Loucy (cell line): ENCODE results near the gene MANEAL.

Experiments used
- H2AFZ ChIP-seq: fragments of 200-600 bp; sonication (generic); 2 replicates; pipeline ENCODE4 v1.6.0; 2016; ENCODE audit warnings: antibody characterized with exemption, mild to moderate bottlenecking, low read length, moderate library complexity
- H3F3A ChIP-seq: fragments of 200-600 bp; 2 replicates; pipeline ENCODE4 v1.6.0; 2016; ENCODE audit warnings: antibody characterized with exemption, low read depth, mild to moderate bottlenecking
- H3K27me3 ChIP-seq: fragments of 200-600 bp; sonication (generic); 2 replicates; pipeline ENCODE4 v1.6.1; 2014; ENCODE audit warnings: low read length, mild to moderate bottlenecking; ENCODE audit not compliant: insufficient read depth, poor library complexity, severe bottlenecking
- H3K36me3 ChIP-seq: fragments of 200-600 bp; sonication (generic); 2 replicates; pipeline ENCODE4 v1.6.1; 2016; ENCODE audit warnings: low read length; ENCODE audit not compliant: insufficient read depth
- H3K4me1 ChIP-seq: fragments of 200-600 bp; sonication (generic); 2 replicates; pipeline ENCODE4 v1.5.1; 2014; ENCODE audit warnings: low read length, mild to moderate bottlenecking; ENCODE audit not compliant: insufficient read depth, poor library complexity, severe bottlenecking
- H3K4me2 ChIP-seq: fragments of 200-600 bp; sonication (generic); 2 replicates; pipeline ENCODE4 v1.6.0; 2014; ENCODE audit warnings: antibody characterized with exemption, low read length, low read depth, mild to moderate bottlenecking; ENCODE audit not compliant: poor library complexity, severe bottlenecking
- H3K4me3 ChIP-seq: fragments of 200-600 bp; sonication (generic); 2 replicates; pipeline ENCODE4 v1.5.1; 2014; ENCODE audit warnings: low read length, mild to moderate bottlenecking, mixed read lengths; ENCODE audit not compliant: poor library complexity, severe bottlenecking
- H3K79me2 ChIP-seq: fragments of 200-600 bp; sonication (generic); 2 replicates; pipeline ENCODE4 v1.6.1; 2014; ENCODE audit warnings: low read length; ENCODE audit not compliant: insufficient read depth
- H3K9ac ChIP-seq: fragments of 200-600 bp; sonication (generic); 2 replicates; pipeline ENCODE4 v1.6.0; 2014; ENCODE audit warnings: mild to moderate bottlenecking, low read depth, low read length, moderate library complexity; ENCODE audit not compliant: poor library complexity, severe bottlenecking
- H3K9me2 ChIP-seq: fragments of 200-600 bp; sonication (generic); replicated peaks from 2 replicates; pipeline ENCODE4 v1.6.1; 2016; ENCODE audit warnings: low read depth, low read length, mixed read lengths
- H3K9me3 ChIP-seq: fragments of 200-600 bp; sonication (generic); 2 replicates; pipeline ENCODE4 v1.6.1; 2014; ENCODE audit warnings: mild to moderate bottlenecking, antibody characterized with exemption, low read length, low read depth; ENCODE audit not compliant: insufficient read depth
- H4K20me1 ChIP-seq: fragments of 200-600 bp; sonication (generic); 2 replicates; pipeline ENCODE4 v1.6.0; 2014; ENCODE audit warnings: antibody characterized with exemption, low read length, mild to moderate bottlenecking; ENCODE audit not compliant: insufficient read depth, poor library complexity, severe bottlenecking
- EZH2phosphoT487 ChIP-seq: fragments of 200-600 bp; IDR thresholded peaks from 2 replicates; pipeline ENCODE4 v1.6.1; 2018; ENCODE audit warnings: antibody characterized with exemption, mild to moderate bottlenecking, moderate library complexity, borderline replicate concordance
- TF ChIP-seq, protein P1 (sequence below): fragments of 200-600 bp; sonication (generic); conservative IDR thresholded peaks from 2 replicates; pipeline ENCODE4 v1.5.1; 2014; ENCODE audit warnings: mild to moderate bottlenecking, antibody characterized with exemption, low read length

MANEAL gene

DNA sequence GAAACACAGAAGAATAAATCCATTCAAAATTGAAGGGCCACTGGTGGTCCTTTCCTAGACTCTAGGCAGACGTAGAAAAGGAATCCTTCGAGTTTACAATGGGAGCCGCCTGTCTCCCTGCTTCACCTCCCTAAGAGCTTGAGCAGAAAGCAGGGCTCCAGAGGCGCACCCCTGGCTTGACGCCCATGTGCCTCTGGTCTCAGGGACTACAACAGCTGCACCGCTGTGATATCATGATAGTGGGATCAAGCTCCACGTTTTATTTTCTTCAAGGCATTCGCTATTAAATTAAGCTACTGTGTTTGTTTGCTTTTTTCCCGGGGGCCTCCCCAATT is 13.5 kb downstream of the MANEAL start:
- Histone ChIP-seq H3K4me1 (peaks cover 20% of the 10 kb centered on the region), H3K4me3 (peak overlapping the region; percentile 97), H2AFZ (no peak overlapping the region), H3K79me2 (peaks cover 43% of the 10 kb centered on the region), H4K20me1 (peaks cover 42% of the 10 kb centered on the region), H3K9me2 (no peaks in the 10 kb centered on the region), H3K36me3 (peaks cover 36% of the 10 kb centered on the region; the same call in 1 of the 2 replicates), H3K9ac (peak overlapping the region; percentile 90), H3K9me3 (no peaks in the 10 kb centered on the region), H3K27me3 (no peaks in the 10 kb centered on the region), H3K4me2 (peak overlapping the region; percentile 99), H3F3A (no peaks in the 10 kb centered on the region)
- TF ChIP-seq EZH2phosphoT487, result no peak
- TF ChIP-seq, protein P1, sequence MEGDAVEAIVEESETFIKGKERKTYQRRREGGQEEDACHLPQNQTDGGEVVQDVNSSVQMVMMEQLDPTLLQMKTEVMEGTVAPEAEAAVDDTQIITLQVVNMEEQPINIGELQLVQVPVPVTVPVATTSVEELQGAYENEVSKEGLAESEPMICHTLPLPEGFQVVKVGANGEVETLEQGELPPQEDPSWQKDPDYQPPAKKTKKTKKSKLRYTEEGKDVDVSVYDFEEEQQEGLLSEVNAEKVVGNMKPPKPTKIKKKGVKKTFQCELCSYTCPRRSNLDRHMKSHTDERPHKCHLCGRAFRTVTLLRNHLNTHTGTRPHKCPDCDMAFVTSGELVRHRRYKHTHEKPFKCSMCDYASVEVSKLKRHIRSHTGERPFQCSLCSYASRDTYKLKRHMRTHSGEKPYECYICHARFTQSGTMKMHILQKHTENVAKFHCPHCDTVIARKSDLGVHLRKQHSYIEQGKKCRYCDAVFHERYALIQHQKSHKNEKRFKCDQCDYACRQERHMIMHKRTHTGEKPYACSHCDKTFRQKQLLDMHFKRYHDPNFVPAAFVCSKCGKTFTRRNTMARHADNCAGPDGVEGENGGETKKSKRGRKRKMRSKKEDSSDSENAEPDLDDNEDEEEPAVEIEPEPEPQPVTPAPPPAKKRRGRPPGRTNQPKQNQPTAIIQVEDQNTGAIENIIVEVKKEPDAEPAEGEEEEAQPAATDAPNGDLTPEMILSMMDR, result no peak

DNA sequence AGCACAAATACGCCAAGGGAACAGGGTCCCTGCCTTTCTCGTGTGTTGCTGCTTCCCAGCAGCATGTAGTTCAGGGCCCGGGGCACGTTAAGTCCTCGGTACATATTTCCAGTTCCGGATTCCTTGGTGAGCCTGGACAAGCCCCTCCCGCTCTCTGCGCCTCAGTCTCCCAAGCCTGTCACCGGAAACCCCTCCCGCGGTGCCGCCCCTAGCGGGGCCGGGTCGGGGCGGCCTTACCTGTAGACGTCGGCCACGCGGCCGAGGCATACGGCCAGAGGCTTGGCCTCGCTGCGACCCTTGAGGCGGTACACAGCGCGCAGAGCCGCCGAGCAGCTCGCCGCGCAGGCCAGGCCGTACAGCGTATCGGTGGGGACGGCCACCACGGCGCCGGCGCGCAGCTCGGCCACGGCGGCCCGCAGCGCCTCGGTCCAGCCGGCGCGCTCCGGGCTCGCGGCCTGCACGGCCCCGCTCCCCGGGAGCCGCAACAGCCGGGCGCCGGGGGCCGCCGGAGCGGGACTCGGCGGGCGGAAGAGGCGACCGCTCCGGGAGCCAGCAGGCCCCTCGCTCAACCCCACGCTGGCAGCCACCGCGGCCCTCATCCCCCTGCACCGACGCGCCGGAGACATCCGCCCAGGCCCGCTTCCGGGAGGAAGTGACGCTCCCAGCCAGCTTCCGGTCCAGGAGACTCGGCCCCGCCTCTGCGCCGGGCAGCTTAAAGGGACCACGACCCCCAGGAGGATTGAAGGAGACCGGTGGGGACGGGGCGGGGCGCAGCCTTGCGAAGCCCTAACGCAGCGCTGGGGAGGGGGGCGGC is 14.1 kb downstream of the MANEAL start, which contains the start of the genes C1orf122 and YRDC:
TSS of gene C1orf122 (plus strand) at position 236 of the 814 bp plus-strand sequence. CDS start 615 bp downstream, outside the sequence.
TSS of gene YRDC (minus strand) at position 654 of the 814 bp plus-strand sequence. CDS start at position 626, 28 bp downstream.
- Histone ChIP-seq H3K9ac (peak within 1 kb of the TSS; percentile 90), H3K36me3 (peaks cover 30% of the 10 kb centered on the region; the same call in 1 of the 2 replicates), H3K9me3 (no peaks in the 10 kb centered on the region), H2AFZ (peak within 1 kb of the TSS; percentile 87), H4K20me1 (peaks cover 38% of the 10 kb centered on the region), H3K27me3 (no peaks in the 10 kb centered on the region), H3K9me2 (no peaks in the 10 kb centered on the region), H3K4me3 (peak within 1 kb of the TSS; percentile 97), H3K79me2 (peaks cover 43% of the 10 kb centered on the region), H3K4me2 (peak within 1 kb of the TSS; percentile 99), H3F3A (no peaks in the 10 kb centered on the region), H3K4me1 (peaks cover 20% of the 10 kb centered on the region)
- no peak for TF ChIP-seq EZH2phosphoT487
- TF ChIP-seq, protein P1, result no peak

DNA sequence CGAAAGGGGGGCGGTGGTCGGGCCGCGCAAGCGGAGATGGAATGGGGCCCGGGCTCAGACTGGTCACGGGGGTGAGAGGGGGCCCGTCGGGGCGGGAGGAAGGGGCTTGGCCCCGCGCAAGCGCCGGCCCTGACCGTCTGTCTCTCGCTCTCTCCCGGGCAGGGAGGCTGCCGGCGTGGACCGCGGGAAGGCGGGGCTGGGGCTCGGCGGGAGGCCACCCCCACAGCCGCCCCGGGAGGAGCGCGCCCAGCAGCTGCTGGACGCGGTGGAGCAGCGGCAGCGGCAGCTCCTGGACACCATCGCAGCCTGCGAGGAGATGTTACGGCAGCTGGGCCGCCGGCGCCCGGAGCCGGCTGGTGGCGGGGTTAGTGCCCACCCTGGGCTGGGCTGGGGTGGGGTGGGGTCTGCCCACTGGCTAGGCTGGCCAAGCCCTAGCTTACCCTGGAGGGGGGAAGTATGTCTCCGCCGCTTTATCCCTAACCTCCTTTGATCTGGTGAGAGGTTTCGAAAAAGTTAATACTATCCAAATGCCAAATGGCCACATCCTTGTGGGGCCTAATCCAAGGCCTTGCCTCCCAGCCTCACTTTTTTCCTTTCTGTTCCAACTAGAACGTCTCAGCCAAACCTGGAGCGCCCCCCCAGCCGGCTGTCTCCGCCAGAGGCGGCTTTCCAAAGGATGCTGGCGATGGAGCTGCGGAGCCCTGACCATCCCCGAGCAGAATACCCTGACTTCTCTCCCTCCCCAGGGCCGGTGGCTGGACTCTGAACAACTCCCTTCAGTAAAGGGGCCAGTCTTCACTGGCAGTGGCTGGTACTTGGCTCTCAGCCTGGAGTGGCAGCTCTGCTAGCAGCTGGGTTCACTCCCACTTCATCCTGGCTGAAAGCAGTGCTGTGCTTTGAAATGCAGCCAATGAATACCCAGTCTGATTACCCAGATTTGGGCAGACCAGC is 15.0 kb downstream of the MANEAL start:
- H3K4me2 ChIP-seq, result peak overlapping the region; percentile 88
- H4K20me1 ChIP-seq, result peaks cover 35% of the 10 kb centered on the region
- peaks cover 20% of the 10 kb centered on the region for H3K4me1 ChIP-seq
- H3F3A ChIP-seq, result no peaks in the 10 kb centered on the region
- TF ChIP-seq EZH2phosphoT487, result no peak
- TF ChIP-seq, protein P1, result no peak
- no peaks in the 10 kb centered on the region for H3K27me3 ChIP-seq
- peak overlapping the region; percentile 90 for H3K9ac ChIP-seq
- H3K79me2 ChIP-seq, result peaks cover 43% of the 10 kb centered on the region
- H3K36me3 ChIP-seq, result peaks cover 22% of the 10 kb centered on the region; the same call in 1 of the 2 replicates
- H3K9me3 ChIP-seq, result no peaks in the 10 kb centered on the region
- H2AFZ ChIP-seq, result peak overlapping the region; percentile 87
- peak overlapping the region; percentile 97 for H3K4me3 ChIP-seq
- no peaks in the 10 kb centered on the region for H3K9me2 ChIP-seq
